GM18520 (cell line): ENCODE measurements around the gene TCF7L1.

Source experiments
- ATAC-seq: cut with Tn5 transposase; IDR thresholded peaks from one replicate; pipeline ENCODE4 v1.9.1; 2021; ENCODE audit not compliant: unreplicated experiment

The TCF7L1 gene

GRCh38 chr2:85273738-85274731 lies 140.8 kb downstream of the TCF7L1 start:
- no peak for ATAC-seq

DNA sequence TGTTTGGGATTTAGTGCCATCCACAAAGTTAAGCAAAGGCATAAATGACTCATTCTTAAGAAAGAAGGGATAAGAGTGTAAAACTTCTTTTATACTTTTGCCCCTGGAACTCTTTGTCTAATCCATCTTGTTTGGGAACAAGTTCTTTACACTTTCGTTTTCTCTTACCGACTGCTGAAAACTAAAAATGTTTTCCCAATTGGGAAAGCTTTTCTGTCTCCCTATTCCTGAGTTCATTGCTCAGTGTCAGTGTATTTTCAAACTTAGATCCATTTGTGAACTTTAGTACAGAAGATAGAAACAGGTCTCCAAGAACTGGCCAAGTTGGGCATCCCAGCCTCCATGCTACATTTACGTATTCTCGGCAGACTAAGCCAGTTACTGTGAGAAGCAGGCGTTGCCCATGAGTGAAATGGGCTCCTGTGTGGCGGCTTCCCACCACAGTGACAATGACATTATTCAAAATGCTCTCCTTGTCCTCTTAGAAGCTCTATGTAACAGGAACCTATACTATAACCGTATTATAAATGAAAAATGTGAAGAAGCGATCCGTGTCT lies 142.9 kb downstream of the TCF7L1 start:
- no peak for ATAC-seq

DNA sequence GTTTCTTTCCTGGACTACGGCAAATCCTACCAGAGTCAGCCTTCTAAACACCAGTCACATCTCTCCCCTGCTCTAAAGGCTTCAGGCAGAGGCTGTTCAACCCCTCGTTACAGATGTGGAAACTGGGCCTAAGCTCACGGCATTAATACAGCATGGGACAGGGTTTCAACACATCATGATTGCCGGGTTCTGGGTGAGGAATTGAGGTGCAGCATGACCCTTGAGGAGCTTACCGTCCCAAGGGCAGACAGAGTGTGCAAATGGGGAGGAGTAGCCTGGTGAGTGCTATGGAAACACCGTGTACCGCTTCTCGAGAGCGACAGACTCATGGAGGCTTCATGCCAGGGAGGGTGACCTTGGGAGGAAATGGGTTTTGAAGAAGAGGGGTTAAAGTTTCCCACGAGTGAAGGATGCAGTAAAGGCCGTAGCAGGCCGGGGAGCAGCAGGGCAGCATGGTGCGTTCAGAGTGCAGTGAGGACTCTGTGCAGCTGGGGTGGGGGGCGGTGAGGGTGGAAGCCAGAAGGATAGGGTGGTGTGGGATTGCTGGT lies 143.5 kb downstream of the TCF7L1 start:
- ATAC-seq: no peak

- no peak for ATAC-seq
Observed at GRCh38 chr2:85277416-85278158, 144.4 kb downstream of the TCF7L1 start.

DNA sequence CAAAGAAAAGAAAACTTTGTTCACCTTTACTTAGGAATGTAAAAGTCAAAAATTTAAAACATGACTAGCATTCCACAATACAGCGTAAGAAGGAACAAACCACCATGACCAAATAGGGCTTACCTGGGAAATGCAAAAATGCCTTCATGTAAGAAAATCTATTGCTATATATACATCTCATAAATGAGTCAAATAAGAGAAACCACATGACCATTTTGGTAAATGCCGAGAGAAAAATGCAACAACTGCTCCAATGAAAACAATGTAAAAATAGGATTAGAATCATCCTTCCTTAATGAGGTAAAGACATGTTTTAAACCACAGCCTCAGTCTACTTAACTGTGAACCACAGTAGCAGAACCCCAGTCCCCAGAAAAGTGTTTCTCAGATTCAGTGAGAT lies 145.2 kb downstream of the TCF7L1 start:
- ATAC-seq: no peak

GRCh38 chr2:85281553-85281952 lies 148.4 kb downstream of the TCF7L1 start:
- no peak for ATAC-seq

- ATAC-seq: no peak
Observed at GRCh38 chr2:85282914-85283313, 149.7 kb downstream of the TCF7L1 start.

- ATAC-seq: no peak
Observed at GRCh38 chr2:85283641-85284040, 150.4 kb downstream of the TCF7L1 start.

GRCh38 chr2:85286918-85287317 lies 153.7 kb downstream of the TCF7L1 start:
- ATAC-seq: no peak

GRCh38 chr2:85287721-85288120 lies 154.5 kb downstream of the TCF7L1 start:
- no peak for ATAC-seq

DNA sequence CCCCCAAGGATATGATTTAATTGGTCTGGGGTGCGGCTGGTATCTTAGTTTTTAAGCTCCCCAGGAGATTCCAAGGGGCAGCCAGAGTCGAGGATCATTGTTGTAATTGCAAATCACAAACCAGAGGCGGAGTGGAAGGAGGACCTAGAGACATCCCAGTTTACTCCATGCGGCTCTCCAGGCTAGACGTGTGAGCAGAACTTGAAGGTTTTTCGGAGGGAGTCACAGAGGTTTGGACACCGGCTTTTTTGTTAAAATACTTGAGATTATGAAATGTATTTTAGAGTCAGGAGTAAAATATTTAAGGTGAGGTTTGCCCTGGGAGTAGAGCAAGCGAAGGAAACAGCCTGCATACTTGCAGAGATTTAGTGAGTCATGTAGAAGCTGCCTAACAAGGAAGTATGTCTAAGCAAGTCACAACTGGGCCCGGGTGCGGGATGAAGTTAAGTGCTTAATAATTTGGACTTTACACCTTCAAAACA lies 155.1 kb downstream of the TCF7L1 start:
- no peak for ATAC-seq

- ATAC-seq: no peak
Observed at GRCh38 chr2:85291425-85292023, 158.3 kb downstream of the TCF7L1 start.

DNA sequence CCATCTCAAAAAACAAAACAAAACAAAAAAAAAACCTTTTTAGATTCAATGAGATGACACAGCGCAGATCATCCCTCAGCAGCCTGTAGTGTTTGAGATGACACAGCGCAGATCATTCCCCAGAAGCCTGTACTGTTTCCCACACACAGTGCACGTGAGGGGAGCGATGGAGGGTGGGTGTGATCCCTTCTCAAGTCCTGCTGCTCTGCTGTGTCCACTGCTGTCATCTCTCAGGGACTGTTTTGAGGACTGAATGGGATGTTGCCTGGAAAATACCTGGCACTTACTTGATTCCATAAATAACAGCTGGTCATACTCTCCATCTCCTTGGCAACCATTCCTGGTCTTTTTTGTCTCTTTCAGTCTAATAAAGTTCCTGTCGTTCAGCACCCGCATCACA lies 168.9 kb downstream of the TCF7L1 start:
- no peak for ATAC-seq

- no peak for ATAC-seq
Observed at GRCh38 chr2:85303780-85304531, 170.8 kb downstream of the TCF7L1 start.

DNA sequence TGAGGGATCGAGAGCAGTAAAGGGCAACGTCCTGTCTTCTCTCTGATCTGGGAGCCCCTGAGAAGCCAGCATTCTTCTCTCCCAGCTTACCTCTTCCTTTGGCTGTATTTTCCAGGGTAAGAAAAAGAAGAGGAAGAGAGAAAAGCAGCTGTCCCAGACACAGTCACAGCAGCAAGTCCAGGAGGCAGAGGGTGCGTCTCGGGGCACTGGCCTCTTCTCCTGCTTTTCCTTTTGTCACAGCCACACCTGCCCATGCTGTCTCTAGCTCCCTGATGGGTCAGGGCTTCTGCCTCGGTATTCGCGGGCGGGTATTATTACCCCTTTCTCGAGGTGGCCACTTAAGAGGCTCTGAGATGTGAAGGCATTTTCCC lies 174.3 kb downstream of the TCF7L1 start:
- no peak for ATAC-seq

DNA sequence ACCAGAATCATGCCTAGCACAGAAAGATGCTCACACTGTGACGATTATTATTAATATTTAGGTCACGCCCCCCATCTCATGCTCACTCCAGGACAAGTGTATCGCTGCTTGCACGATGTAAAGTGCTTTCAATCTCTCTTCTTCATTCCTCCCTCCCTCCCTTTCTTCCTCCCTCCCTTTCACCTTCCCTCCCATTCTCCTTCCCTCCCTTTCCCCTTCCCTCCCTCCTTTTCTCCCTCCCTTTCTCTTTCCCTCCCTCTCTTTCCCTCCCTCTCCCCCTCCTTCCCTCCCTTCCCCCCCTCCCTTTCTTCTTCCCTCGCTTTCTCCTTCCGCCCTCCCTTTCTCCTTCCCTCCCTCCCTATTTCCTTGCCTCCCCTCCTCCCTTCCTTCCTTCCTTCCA lies 175.0 kb downstream of the TCF7L1 start:
- no peak for ATAC-seq

GRCh38 chr2:85308896-85309555 lies 175.8 kb downstream of the TCF7L1 start:
- no peak for ATAC-seq

- peak; percentile 11 for ATAC-seq
Observed at GRCh38 chr2:85309699-85310321, 176.6 kb downstream of the TCF7L1 start.

- peak; percentile 36 for ATAC-seq
Observed at GRCh38 chr2:85310330-85310729, 177.1 kb downstream of the TCF7L1 start.
